Gastrocnemius medialis (tissue), 4 donors: ENCODE results near the gene SNAP23. TPM values are rescaled to one million over a fixed set of nuclear protein-coding genes. Genes with fewer than 3 reads are reported as not detected.

ENCODE experiments used
- ATAC-seq, 2 donors: fragments of 150-250 bp; one replicate each; pipeline ENCODE4 v1.9.1; 2016
- DNase-seq, 2 donors: peaks; one replicate each; pipeline ENCODE4 v3.0.0-alpha.2; 2019
- H3K27ac ChIP-seq, 4 donors: fragments of 200-600 bp; sonication (generic); 1 replicate in 1 of 4; 2 replicates in 3 of 4; pipeline ENCODE4 v1.5.1; 2016 to 2018; ENCODE audit warnings: mild to moderate bottlenecking in 2 of 4, moderate library complexity in 1 of 4
- H3K27me3 ChIP-seq, 3 donors: fragments of 200-600 bp; sonication (generic) in 2 of 3; 1 replicate in 1 of 3; 2 replicates in 2 of 3; pipeline versions ENCODE4 v1.5.1 to v1.6.0; 2016 to 2019; ENCODE audit warnings: mild to moderate bottlenecking in 1 of 3, moderate library complexity in 1 of 3
- H3K36me3 ChIP-seq, 2 donors: fragments of 200-600 bp; sonication (generic) in 1 of 2; one replicate each; pipeline ENCODE4 v1.5.1; 2017 to 2018
- H3K4me1 ChIP-seq, 2 donors: fragments of 200-600 bp; sonication (generic) in 1 of 2; one replicate each; pipeline ENCODE4 v1.5.1; 2016 to 2017; ENCODE audit warnings: mild to moderate bottlenecking in 2 of 2
- H3K4me3 ChIP-seq, 4 donors: fragments of 200-600 bp; sonication (generic) in 3 of 4; 1 replicate in 1 of 4; 2 replicates in 3 of 4; pipeline ENCODE4 v1.5.1; 2016 to 2019; ENCODE audit warnings: mild to moderate bottlenecking in 2 of 4
- H3K9me3 ChIP-seq, 3 donors: fragments of 200-600 bp; sonication (generic) in 2 of 3; 1 replicate in 1 of 3; 2 replicates in 2 of 3; pipeline ENCODE4 v1.5.1; 2016 to 2019
- CTCF ChIP-seq, 5 experiments: fragments of 450-650 bp in 3 of 5; fragments of 200-600 bp in 2 of 5; sonication (generic) in 2 of 5; IDR thresholded peaks in 4 of 5; conservative IDR thresholded peaks in 1 of 5; 1 replicate in 4 of 5; 2 replicates in 1 of 5; pipeline ENCODE4 v1.5.1; 2016 to 2019; ENCODE audit warnings: antibody characterized with exemption in 5 of 5, mild to moderate bottlenecking in 3 of 5, moderate library complexity in 3 of 5
- POLR2A ChIP-seq, 2 donors: fragments of 450-650 bp; IDR thresholded peaks; one replicate each; pipeline ENCODE4 v1.6.1; 2017; ENCODE audit warnings: antibody characterized with exemption in 2 of 2, mild to moderate bottlenecking in 2 of 2, moderate library complexity in 2 of 2
- in situ Hi-C, 4 donors: fragments of 200-750 bp; cut with MboI; loops; one replicate each; pipeline versions ENCODE4 v1.15.0 to v1.8.0; 2017; ENCODE audit warnings: low sequenced_read_pairs in 4 of 4
- intact Hi-C: fragments of 100-400 bp; cut with DNase I; formaldehyde crosslinking; loops from one replicate; pipeline ENCODE4 v1.15.1; 2023; ENCODE audit warnings: low total_unique reads
- total RNA-seq, 4 donors: library from RNA; depleted of rRNA; stranded (reverse); fragments of >200 nt; gene quantifications; one replicate each; pipeline versions ENCODE4 v1.1.0 to v1.2.3, GENCODE V29; 2016

The SNAP23 gene
- total RNA-seq, 4 donors from 2014 or later = 26.7 to 74.3 (median 40.2) TPM

- intact Hi-C loops = no loop called here
- H3K4me3 ChIP-seq = no peak overlapping the region
- no peaks in the 10 kb centered on the region for H3K27me3 ChIP-seq
- H3K36me3 ChIP-seq = peaks cover 3 to 58% of the 10 kb centered on the region in 2 donors
- ATAC-seq (no peak), DNase-seq (no peak)
- H3K27ac ChIP-seq = no peak overlapping the region
- in situ Hi-C loops = no loop called here
- TF ChIP-seq POLR2A (IDR thresholded peaks at IDR 0.05) (no peak), CTCF (IDR thresholded peaks at IDR 0.05 in 4 of 5, conservative IDR thresholded peaks at IDR 0.05 in 1 of 5) (no peak)
- H3K9me3 ChIP-seq = no peaks in the 10 kb centered on the region
- H3K4me1 ChIP-seq = no peaks in the 10 kb centered on the region
Observed at GRCh38 chr15:42523331-42523730, 27.9 kb downstream of the SNAP23 start.

- Histone ChIP-seq H3K27ac (no peak overlapping the region), H3K9me3 (no peaks in the 10 kb centered on the region), H3K4me3 (no peak overlapping the region), H3K36me3 (peaks cover 10 to 66% of the 10 kb centered on the region in 2 donors), H3K27me3 (no peaks in the 10 kb centered on the region), H3K4me1 (no peaks in the 10 kb centered on the region)
- DNase-seq (no peak), ATAC-seq (no peak)
- TF ChIP-seq POLR2A (IDR thresholded peaks at IDR 0.05) = no peak
- no peak for TF ChIP-seq CTCF (IDR thresholded peaks at IDR 0.05 in 4 of 5, conservative IDR thresholded peaks at IDR 0.05 in 1 of 5)
- intact Hi-C loops = no loop called here
- in situ Hi-C loops = no loop called here
Observed at GRCh38 chr15:42528970-42529369, 33.5 kb downstream of the SNAP23 start.

GRCh38 chr15:42533246-42533645 lies 37.8 kb downstream of the SNAP23 start:
- H3K36me3 ChIP-seq = peaks cover 10 to 49% of the 10 kb centered on the region in 2 donors
- intact Hi-C loops = no loop called here
- no peaks in the 10 kb centered on the region for H3K4me1 ChIP-seq
- TF ChIP-seq CTCF (IDR thresholded peaks at IDR 0.05 in 4 of 5, conservative IDR thresholded peaks at IDR 0.05 in 1 of 5) (no peak), POLR2A (IDR thresholded peaks at IDR 0.05) (no peak)
- H3K27ac ChIP-seq = no peak overlapping the region
- no peaks in the 10 kb centered on the region for H3K9me3 ChIP-seq
- no peak for DNase-seq
- no peak for ATAC-seq
- no peaks in the 10 kb centered on the region for H3K27me3 ChIP-seq
- H3K4me3 ChIP-seq = no peak overlapping the region
- in situ Hi-C loops = loop anchor here in 1 of 4 donors (10.0 kb wide), 1 partner anchor 112 kb away; no protein-coding TSS in a partner anchor

- intact Hi-C loops (loop anchor here (5.0 kb wide), 1 partner anchor 48 kb away; the partner anchor contains the start of gene SNAP23), in situ Hi-C loops (loop anchor here in 1 of 4 donors (10.0 kb wide), 1 partner anchor 100 kb away; no protein-coding TSS in a partner anchor)
- H3K27me3 ChIP-seq = no peaks in the 10 kb centered on the region
- no peak overlapping the region for H3K4me3 ChIP-seq
- no peak for ATAC-seq
- no peak overlapping the region for H3K27ac ChIP-seq
- no peak for DNase-seq
- H3K9me3 ChIP-seq = no peaks in the 10 kb centered on the region
- TF ChIP-seq CTCF (IDR thresholded peaks at IDR 0.05 in 4 of 5, conservative IDR thresholded peaks at IDR 0.05 in 1 of 5) (no peak), POLR2A (IDR thresholded peaks at IDR 0.05) (no peak)
- H3K36me3 ChIP-seq = peaks cover 5 to 50% of the 10 kb centered on the region in 2 donors
- H3K4me1 ChIP-seq = peaks cover 27 to 30% of the 10 kb centered on the region in 2 donors
Observed at GRCh38 chr15:42544853-42545629, 49.6 kb downstream of the SNAP23 start.
